Ovary (tissue), 9 donors: ENCODE data around the gene STX11. TPM values are rescaled to one million over a fixed set of nuclear protein-coding genes. Genes with fewer than 3 reads are reported as not detected.

Source experiments
- DNase-seq, 5 donors: peaks; one replicate each; pipeline ENCODE4 v3.0.0-alpha.2; 2019 to 2020
- H3K27ac ChIP-seq, 2 donors: fragments of 200-600 bp; one replicate each; pipeline versions ENCODE4 v1.5.1 to v1.8.0; 2019 to 2022
- H3K27me3 ChIP-seq: fragments of 200-600 bp; one replicate; pipeline ENCODE4 v1.8.0; 2022
- H3K36me3 ChIP-seq: fragments of 200-600 bp; sonication (generic); one replicate; pipeline ENCODE4 v1.5.1; 2019
- H3K4me1 ChIP-seq: one replicate; pipeline ENCODE4 v1.8.1; 2013; ENCODE audit warnings: mild to moderate bottlenecking, moderate library complexity; ENCODE audit not compliant: insufficient read depth
- H3K4me3 ChIP-seq: fragments of 200-600 bp; sonication (generic); one replicate; pipeline ENCODE4 v1.5.1; 2017
- H3K9me3 ChIP-seq, 2 donors: fragments of 200-600 bp in 1 of 2; sonication (generic) in 1 of 2; one replicate each; pipeline versions ENCODE4 v1.5.1 to v1.8.1; 2013 to 2019; ENCODE audit warnings: mild to moderate bottlenecking in 1 of 2, moderate library complexity in 1 of 2
- EP300 ChIP-seq: sonication (generic); formaldehyde crosslinking; IDR thresholded peaks from one replicate; pipeline ENCODE4 v1.6.1; 2017; ENCODE audit warnings: antibody characterized with exemption
- POLR2A ChIP-seq: fragments of 450-650 bp; IDR thresholded peaks from one replicate; pipeline ENCODE4 v1.6.1; 2017; ENCODE audit warnings: antibody characterized with exemption, mild to moderate bottlenecking, moderate library complexity
- WGBS, 3 donors: extraction: QIAGEN DNeasy Blood & Tissue Kit in 1 of 3; methylation state at CpG; one replicate each; pipeline versions ENCODE4 v1.1.5 to v1.1.7; 2013 to 2017; 5-methylcytosine and 5-hydroxymethylcytosine counted together
- intact Hi-C, 4 donors: fragments of 100-400 bp; cut with DNase I; formaldehyde crosslinking; loops; one replicate each; pipeline versions ENCODE4 v1.11.0 to v1.15.1; 2022 to 2023
- polyA plus RNA-seq, 2 donors: library from polyadenylated mRNA; stranded (reverse); fragments of 200-250 nt in 1 of 2; fragments of 350-450 nt in 1 of 2; fragmentation: Illumina TruSeq in 1 of 2; extraction: RNeasy Lipid Tissue Mini Kit (QIAGEN cat#74804) in 1 of 2; gene quantifications; one replicate each; pipeline ENCODE4 v1.2.3, GENCODE V29; 2013 to 2014
- total RNA-seq, 7 donors: library from RNA; depleted of rRNA in 2 of 7; stranded (reverse); fragments of >200 nt in 2 of 7; fragmentation: NEBNext Ultra II Directional in 3 of 7; extraction: Animal tissue kit (Norgen Biotek cat#: 25700) in 3 of 7; gene quantifications; one replicate each; pipeline versions ENCODE4 v1.1.0 to v1.2.4, GENCODE V29; 2016 to 2023
- TF ChIP-seq, protein P1 (sequence below), 3 donors: fragments of 450-650 bp in 2 of 3; fragments of 200-600 bp in 1 of 3; IDR thresholded peaks; one replicate each; pipeline versions ENCODE4 v1.5.1 to v1.8.0; 2016 to 2022; ENCODE audit warnings: antibody characterized with exemption in 3 of 3, mild to moderate bottlenecking in 1 of 3
- donor health status: DM: no; HTN: no; CAD: no; lungs with moderate emphysema.
- donor health status: DM: no; HTN: no; CAD: no.
- donor health status: Bipolar disorder and iron deficiency.
- donor health status: DM: yes; HTN: yes; CAD: no.
- donor health status: DM: no; HTN: no; CAD: no.
- donor health status: DM: yes; HTN: yes; CAD: no.

Gene STX11
- total and polyA plus RNA-seq, 9 donors: 0.45 to 6.0 (median 1.7) TPM

DNA sequence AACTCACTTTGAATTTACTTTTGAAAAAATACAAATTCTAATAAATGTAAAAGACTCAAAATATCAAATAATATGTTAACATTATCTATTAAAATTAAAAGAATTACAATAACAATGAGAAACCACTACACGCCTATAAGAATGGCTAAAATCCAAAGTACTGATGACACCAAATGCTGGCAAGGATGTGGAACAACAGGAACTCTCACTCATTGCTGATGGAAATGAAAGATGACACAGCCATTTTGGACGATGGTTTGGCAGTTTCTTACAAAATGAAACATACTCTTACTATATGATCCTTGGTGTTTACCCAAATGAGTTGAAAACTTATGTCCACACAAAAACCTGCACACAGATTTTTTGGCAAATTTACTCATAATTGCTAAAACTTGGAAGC is 15.6 kb upstream of the STX11 start:
- Histone ChIP-seq H3K36me3 (no peaks in the 10 kb centered on the region), H3K4me1 (no peaks in the 10 kb centered on the region), H3K27me3 (no peaks in the 10 kb centered on the region), H3K9me3 (no peaks in the 10 kb centered on the region), H3K4me3 (no peak overlapping the region), H3K27ac (no peak overlapping the region)
- WGBS, 3 donors: 80 to 88% (median 83%) methylated on average over 2 of the region's 2 CpGs
- DNase-seq: no peak
- intact Hi-C loops: no loop called here
- TF ChIP-seq EP300 (no peak), POLR2A (no peak)
- TF ChIP-seq, protein P1, sequence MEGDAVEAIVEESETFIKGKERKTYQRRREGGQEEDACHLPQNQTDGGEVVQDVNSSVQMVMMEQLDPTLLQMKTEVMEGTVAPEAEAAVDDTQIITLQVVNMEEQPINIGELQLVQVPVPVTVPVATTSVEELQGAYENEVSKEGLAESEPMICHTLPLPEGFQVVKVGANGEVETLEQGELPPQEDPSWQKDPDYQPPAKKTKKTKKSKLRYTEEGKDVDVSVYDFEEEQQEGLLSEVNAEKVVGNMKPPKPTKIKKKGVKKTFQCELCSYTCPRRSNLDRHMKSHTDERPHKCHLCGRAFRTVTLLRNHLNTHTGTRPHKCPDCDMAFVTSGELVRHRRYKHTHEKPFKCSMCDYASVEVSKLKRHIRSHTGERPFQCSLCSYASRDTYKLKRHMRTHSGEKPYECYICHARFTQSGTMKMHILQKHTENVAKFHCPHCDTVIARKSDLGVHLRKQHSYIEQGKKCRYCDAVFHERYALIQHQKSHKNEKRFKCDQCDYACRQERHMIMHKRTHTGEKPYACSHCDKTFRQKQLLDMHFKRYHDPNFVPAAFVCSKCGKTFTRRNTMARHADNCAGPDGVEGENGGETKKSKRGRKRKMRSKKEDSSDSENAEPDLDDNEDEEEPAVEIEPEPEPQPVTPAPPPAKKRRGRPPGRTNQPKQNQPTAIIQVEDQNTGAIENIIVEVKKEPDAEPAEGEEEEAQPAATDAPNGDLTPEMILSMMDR (IDR thresholded peaks at IDR 0.05): no peak

DNA sequence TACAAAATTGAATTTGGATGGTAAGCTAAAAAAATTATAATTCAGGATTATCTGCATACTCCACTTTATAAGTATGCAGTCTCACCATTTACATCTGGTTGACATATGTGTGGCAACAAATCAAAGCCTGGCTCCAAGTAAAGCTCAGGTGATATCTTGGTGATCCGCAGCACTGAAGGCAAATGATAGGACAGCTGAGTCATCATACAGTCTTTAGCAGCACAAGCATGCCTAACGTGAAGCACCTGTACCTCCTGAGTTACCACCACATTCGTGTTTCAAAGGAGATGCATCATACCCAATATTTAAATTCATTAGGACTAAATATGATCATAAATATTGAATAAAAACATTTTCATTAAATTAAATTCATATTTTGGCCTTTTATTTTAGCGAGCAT is 11.8 kb upstream of the STX11 start:
- Histone ChIP-seq H3K4me3 (no peak overlapping the region), H3K27me3 (no peaks in the 10 kb centered on the region)
- WGBS, 3 donors: 53 to 70% (median 57%) methylated on average over 4 of the region's 4 CpGs

DNA sequence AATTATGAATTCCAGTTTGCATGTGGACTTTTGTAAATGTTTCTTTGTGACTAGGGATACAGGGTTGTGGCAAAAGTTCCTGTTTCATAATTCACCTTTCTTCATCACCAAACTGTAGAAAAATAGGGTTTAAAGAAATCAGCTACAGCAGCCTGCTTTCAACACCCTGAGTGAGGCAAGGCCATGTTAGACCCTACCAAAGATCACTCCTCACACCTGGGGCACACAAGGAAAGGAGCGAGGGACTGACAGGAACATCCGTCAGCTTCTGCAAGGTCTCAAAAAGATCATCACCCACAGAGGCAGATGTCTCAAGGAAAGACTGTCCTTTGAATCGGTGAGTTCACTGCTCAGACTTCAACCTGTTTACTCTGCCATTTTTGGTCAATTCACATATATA is 10.5 kb upstream of the STX11 start:
- H3K9me3 ChIP-seq: no peaks in the 10 kb centered on the region
- TF ChIP-seq, protein P1 (IDR thresholded peaks at IDR 0.05): no peak
- TF ChIP-seq EP300 (no peak), POLR2A (no peak)
- 94 to 97% (median 95%) methylated on average over 3 of the region's 3 CpGs for WGBS, 3 donors
- no peaks in the 10 kb centered on the region for H3K36me3 ChIP-seq
- H3K27ac ChIP-seq: no peak overlapping the region
- intact Hi-C loops: no loop called here
- no peaks in the 10 kb centered on the region for H3K4me1 ChIP-seq
- no peak overlapping the region for H3K4me3 ChIP-seq
- H3K27me3 ChIP-seq: no peaks in the 10 kb centered on the region
- no peak for DNase-seq

More for the DNA sequence above, 11.8 kb upstream of the STX11 start:
- DNase-seq: no peak
- no peak for TF ChIP-seq EP300
- no peak for TF ChIP-seq POLR2A
- TF ChIP-seq, protein P1 (IDR thresholded peaks at IDR 0.05): no peak
- Histone ChIP-seq H3K36me3 (no peaks in the 10 kb centered on the region), H3K27ac (no peak overlapping the region), H3K4me1 (no peaks in the 10 kb centered on the region), H3K9me3 (no peaks in the 10 kb centered on the region)
- intact Hi-C loops: no loop called here

DNA sequence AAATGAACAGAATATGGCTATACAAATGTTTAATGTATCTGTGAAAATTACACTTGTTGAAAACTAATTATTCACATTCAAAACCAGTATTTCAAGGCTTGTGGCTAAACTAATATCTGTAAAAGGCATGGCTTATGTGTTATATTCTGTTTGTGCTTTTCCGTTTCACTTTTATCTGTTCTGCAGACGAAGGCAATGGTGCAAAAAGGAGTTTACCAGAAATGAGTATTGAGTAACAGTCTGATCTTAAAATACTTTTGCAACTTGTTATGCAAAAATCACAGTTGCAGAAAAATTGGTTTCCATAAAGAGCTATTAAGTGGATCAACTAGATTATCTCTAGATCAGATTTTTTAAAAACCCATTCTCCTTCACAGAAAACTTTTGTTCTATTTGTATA is 9.4 kb upstream of the STX11 start:
- H3K27me3 ChIP-seq: no peaks in the 10 kb centered on the region
- TF ChIP-seq, protein P1 (IDR thresholded peaks at IDR 0.05): no peak
- TF ChIP-seq EP300: no peak
- no peak for TF ChIP-seq POLR2A
- no peaks in the 10 kb centered on the region for H3K4me1 ChIP-seq
- intact Hi-C loops: no loop called here
- H3K4me3 ChIP-seq: no peak overlapping the region
- no peaks in the 10 kb centered on the region for H3K36me3 ChIP-seq
- no peak for DNase-seq
- 69 to 84% (median 71%) methylated on average over 2 of the region's 2 CpGs for WGBS, 3 donors
- no peaks in the 10 kb centered on the region for H3K9me3 ChIP-seq
- H3K27ac ChIP-seq: no peak overlapping the region
